CD4-positive, alpha-beta T cell treated with Interleukin-10 for 1 hour (primary cell): ENCODE data around the gene PRR33.
A peak's percentile ranks its signal among the peaks of the same experiment; 100 is the strongest.

ENCODE experiments used
- DNase-seq: peaks from one replicate; pipeline ENCODE4 v3.0.0-alpha.2; 2020

The PRR33 gene

GRCh38 chr11:1916132-1916985, 24.7 kb upstream of the PRR33 start:
- DNase-seq, result no peak

GRCh38 chr11:1915795-1916131, 24.1 kb upstream of the PRR33 start:
- DNase-seq, result no peak

GRCh38 chr11:1913271-1914060, 21.8 kb upstream of the PRR33 start:
- no peak for DNase-seq

- DNase-seq, result no peak
Measured at GRCh38 chr11:1912289-1912878, 20.7 kb upstream of the PRR33 start.

- no peak for DNase-seq
Measured at GRCh38 chr11:1909524-1909923, 17.8 kb upstream of the PRR33 start.

GRCh38 chr11:1908618-1909017, 16.9 kb upstream of the PRR33 start:
- no peak for DNase-seq

- DNase-seq, result no peak
Measured at GRCh38 chr11:1906611-1907423, 15.1 kb upstream of the PRR33 start.

GRCh38 chr11:1906181-1906580, 14.5 kb upstream of the PRR33 start:
- DNase-seq, result no peak

- DNase-seq, result no peak
Measured at GRCh38 chr11:1899686-1900085, 8.0 kb upstream of the PRR33 start.

GRCh38 chr11:1899090-1899489, 7.4 kb upstream of the PRR33 start:
- no peak for DNase-seq

- no peak for DNase-seq
Measured at GRCh38 chr11:1896923-1897322, 5.2 kb upstream of the PRR33 start.

- DNase-seq, result no peak
Measured at GRCh38 chr11:1896468-1896867, 4.8 kb upstream of the PRR33 start.

- no peak for DNase-seq
Measured at GRCh38 chr11:1894759-1895158, 3.1 kb upstream of the PRR33 start.

GRCh38 chr11:1893581-1894359, 2.1 kb upstream of the PRR33 start:
- no peak for DNase-seq

GRCh38 chr11:1892558-1892957, 863 bp upstream of the PRR33 start:
- DNase-seq, result no peak

- no peak for DNase-seq
Measured at GRCh38 chr11:1892116-1892515, 421 bp upstream of the PRR33 start.

- DNase-seq, result no peak
Measured at GRCh38 chr11:1890856-1891830, 552 bp downstream of the PRR33 start.

GRCh38 chr11:1889941-1890855, 1.5 kb downstream of the PRR33 start:
- no peak for DNase-seq

- DNase-seq, result peak; percentile 80
Measured at GRCh38 chr11:1889224-1889930, 2.3 kb downstream of the PRR33 start.
